Esophagus muscularis mucosa (tissue), 4 donors: ENCODE measurements around the gene DOCK1. TPM values are rescaled to one million over a fixed set of nuclear protein-coding genes. Genes with fewer than 3 reads are reported as not detected.

Experiments
- DNase-seq: peaks from one replicate; pipeline ENCODE4 v3.0.0-alpha.2; 2017; ENCODE audit errors: extremely low spot score
- H3K27ac ChIP-seq, 4 donors: fragments of 200-600 bp; sonication (generic); replicated peaks in 1 of 4; 1 replicate in 3 of 4; 2 replicates in 1 of 4; pipeline ENCODE4 v1.5.1; 2016 to 2019; ENCODE audit warnings: mild to moderate bottlenecking in 1 of 4
- H3K27me3 ChIP-seq, 4 donors: fragments of 200-600 bp; sonication (generic); one replicate each; pipeline versions ENCODE4 v1.5.1 to v1.6.0; 2016 to 2019
- H3K36me3 ChIP-seq, 4 donors: fragments of 200-600 bp; sonication (generic); one replicate each; pipeline ENCODE4 v1.5.1; 2016 to 2019
- H3K4me1 ChIP-seq, 4 donors: fragments of 200-600 bp; sonication (generic); one replicate each; pipeline ENCODE4 v1.5.1; 2016 to 2019
- H3K4me3 ChIP-seq, 4 donors: fragments of 200-600 bp; sonication (generic); 1 replicate in 2 of 4; 2 replicates in 2 of 4; pipeline ENCODE4 v1.5.1; 2016 to 2019; ENCODE audit warnings: mild to moderate bottlenecking in 4 of 4, moderate library complexity in 1 of 4
- H3K9me3 ChIP-seq, 4 donors: fragments of 200-600 bp; sonication (generic); 1 replicate in 3 of 4; 2 replicates in 1 of 4; pipeline ENCODE4 v1.5.1; 2016 to 2019
- CTCF ChIP-seq, 3 experiments: fragments of 200-600 bp in 2 of 3; fragments of 450-650 bp in 1 of 3; sonication (generic) in 2 of 3; IDR thresholded peaks; one replicate each; pipeline ENCODE4 v1.5.1; 2017 to 2019; ENCODE audit warnings: antibody characterized with exemption in 3 of 3, mild to moderate bottlenecking in 2 of 3, moderate library complexity in 1 of 3
- EP300 ChIP-seq: sonication (generic); formaldehyde crosslinking; IDR thresholded peaks from one replicate; pipeline ENCODE4 v1.6.1; 2017; ENCODE audit warnings: antibody characterized with exemption
- POLR2A ChIP-seq: fragments of 450-650 bp; IDR thresholded peaks from one replicate; pipeline ENCODE4 v1.6.1; 2017; ENCODE audit warnings: antibody characterized with exemption, moderate library complexity, mild to moderate bottlenecking, low read depth
- POLR2AphosphoS5 ChIP-seq, 2 donors: sonication (generic); formaldehyde crosslinking; IDR thresholded peaks; one replicate each; pipeline ENCODE4 v1.6.1; 2017; ENCODE audit warnings: antibody characterized with exemption in 2 of 2
- whole genome bisulfite sequencing: methylation state at CpG from one replicate; pipeline ENCODE4 v1.1.5; 2018; 5-methylcytosine and 5-hydroxymethylcytosine counted together
- intact Hi-C: fragments of 100-400 bp; cut with DNase I; formaldehyde crosslinking; loops from one replicate; pipeline ENCODE4 v1.15.1; 2023
- total RNA-seq, 4 donors: library from RNA; depleted of rRNA; stranded (reverse); fragments of >200 nt; gene quantifications; one replicate each; pipeline versions ENCODE4 v1.1.0 to v1.2.1, GENCODE V29; 2016

DOCK1 gene
- total RNA-seq, 4 donors from 2014 or later: 41.4 to 60.3 (median 55.3) TPM

GRCh38 chr10:127431525-127431924 lies 526.3 kb downstream of the DOCK1 start:
- DNase-seq: no peak
- H3K36me3 ChIP-seq: peaks cover 30 to 75% (median 48%) of the 10 kb centered on the region in 4 donors
- no peak overlapping the region for H3K27ac ChIP-seq
- H3K4me1 ChIP-seq: no peaks in the 10 kb centered on the region
- intact Hi-C loops: no loop called here
- no peaks in the 10 kb centered on the region for H3K27me3 ChIP-seq
- H3K4me3 ChIP-seq: no peak overlapping the region
- H3K9me3 ChIP-seq: no peaks in the 10 kb centered on the region
- TF ChIP-seq POLR2AphosphoS5 (IDR thresholded peaks at IDR 0.05): no peak
- no peak for TF ChIP-seq EP300
- no peak for TF ChIP-seq POLR2A
- no peak for TF ChIP-seq CTCF (IDR thresholded peaks at IDR 0.05)
- WGBS: 99% methylated on average over 8 of the region's 8 CpGs

GRCh38 chr10:127434006-127434405 lies 528.8 kb downstream of the DOCK1 start:
- intact Hi-C loops: no loop called here
- no peak for TF ChIP-seq POLR2A
- no peak for TF ChIP-seq POLR2AphosphoS5 (IDR thresholded peaks at IDR 0.05)
- no peak for TF ChIP-seq EP300
- H3K27me3 ChIP-seq: no peaks in the 10 kb centered on the region
- H3K9me3 ChIP-seq: no peaks in the 10 kb centered on the region
- no peak overlapping the region for H3K27ac ChIP-seq
- no peak for DNase-seq
- H3K4me1 ChIP-seq: no peaks in the 10 kb centered on the region
- H3K4me3 ChIP-seq: no peak overlapping the region
- peaks cover 20 to 79% (median 46%) of the 10 kb centered on the region in 4 donors for H3K36me3 ChIP-seq
- 47% methylated on average over 2 of the region's 2 CpGs for WGBS

- intact Hi-C loops: no loop called here
- no peaks in the 10 kb centered on the region for H3K4me1 ChIP-seq
- no peaks in the 10 kb centered on the region for H3K27me3 ChIP-seq
- WGBS: 63% methylated on average over 7 of the region's 7 CpGs
- no peak for DNase-seq
- H3K9me3 ChIP-seq: no peaks in the 10 kb centered on the region
- H3K4me3 ChIP-seq: no peak overlapping the region
- H3K36me3 ChIP-seq: peaks cover 32 to 80% (median 55%) of the 10 kb centered on the region in 4 donors
- TF ChIP-seq POLR2A (no peak), CTCF (IDR thresholded peaks at IDR 0.05) (no peak), POLR2AphosphoS5 (IDR thresholded peaks at IDR 0.05) (no peak), EP300 (no peak)
- H3K27ac ChIP-seq: no peak overlapping the region
These were observed 530.0 kb downstream of the DOCK1 start for GRCh38 chr10:127435246-127435645.

GRCh38 chr10:127440371-127440770 lies 535.1 kb downstream of the DOCK1 start:
- no peak for DNase-seq
- WGBS: 82% methylated on average over 7 of the region's 11 CpGs

More at GRCh38 chr10:127440371-127440770, 535.1 kb downstream of the DOCK1 start:
- H3K36me3 ChIP-seq: peaks cover 41 to 81% (median 67%) of the 10 kb centered on the region in 4 donors
- no peak overlapping the region for H3K4me3 ChIP-seq
- TF ChIP-seq CTCF (IDR thresholded peaks at IDR 0.05) (no peak), POLR2AphosphoS5 (IDR thresholded peaks at IDR 0.05) (no peak), EP300 (no peak), POLR2A (no peak)
- no peaks in the 10 kb centered on the region for H3K9me3 ChIP-seq
- intact Hi-C loops: no loop called here
- no peaks in the 10 kb centered on the region for H3K4me1 ChIP-seq
- H3K27me3 ChIP-seq: no peaks in the 10 kb centered on the region
- H3K27ac ChIP-seq: no peak overlapping the region
